Memory B cell (primary cell): ENCODE results near the gene TACC3.

ENCODE experiments used
- ATAC-seq: fragments of 150-1000 bp; cut with Tn5 transposase; 2 replicates; pipeline ENCODE4 v1.10.0; 2021; ENCODE audit warnings: low read depth, mild to moderate bottlenecking, moderate library complexity
- DNase-seq, 2 donors: peaks; one replicate each; pipeline ENCODE4 v3.0.0; 2022; ENCODE audit warnings: low spot score in 2 of 2
- H3K27ac Mint-ChIP-seq: one replicate; pipeline ENCODE4 v1.8.0; 2022; ENCODE audit warnings: mild to moderate bottlenecking, moderate library complexity, mixed read lengths
- H3K27me3 Mint-ChIP-seq: one replicate; pipeline ENCODE4 v1.8.0; 2022; ENCODE audit warnings: mixed read lengths
- H3K36me3 Mint-ChIP-seq: one replicate; pipeline ENCODE4 v1.8.0; 2022; ENCODE audit warnings: mild to moderate bottlenecking, mixed read lengths
- H3K4me1 Mint-ChIP-seq: one replicate; pipeline ENCODE4 v1.8.0; 2022; ENCODE audit warnings: mixed read lengths
- H3K4me3 Mint-ChIP-seq: one replicate; pipeline ENCODE4 v1.8.0; 2022; ENCODE audit warnings: mild to moderate bottlenecking, moderate library complexity, mixed read lengths
- H3K9me3 Mint-ChIP-seq: one replicate; pipeline ENCODE4 v1.8.0; 2022; ENCODE audit warnings: mixed read lengths

The TACC3 gene

GRCh38 chr4:1741208-1741607 is 19.9 kb downstream of the TACC3 start:
- peaks cover 30% of the 10 kb centered on the region for H3K36me3 Mint-ChIP-seq
- peaks cover 3% of the 10 kb centered on the region for H3K9me3 Mint-ChIP-seq
- ATAC-seq, result no peak

DNA sequence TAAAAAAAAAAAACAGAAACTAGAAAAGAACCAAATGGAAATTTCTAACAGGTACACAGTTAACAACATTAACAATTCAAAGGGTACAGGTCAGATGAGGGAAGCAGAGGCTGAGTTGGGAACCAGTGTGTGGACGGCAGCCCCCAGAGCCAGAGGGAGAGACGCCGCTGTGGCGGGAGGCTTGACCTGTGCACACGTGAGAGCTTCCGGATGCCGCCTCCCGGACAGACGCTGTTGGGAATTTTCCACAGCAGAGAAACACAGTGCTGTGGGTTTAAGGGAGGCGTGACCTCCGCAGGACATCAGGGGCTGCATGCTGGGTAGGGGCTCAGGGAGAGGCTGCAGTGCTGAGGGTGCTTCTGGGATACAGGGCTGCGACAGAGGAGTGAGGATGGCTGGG is 22.2 kb downstream of the TACC3 start:
- Mint-ChIP-seq H3K9me3 (peaks cover 3% of the 10 kb centered on the region), H3K27me3 (no peaks in the 10 kb centered on the region), H3K4me3 (no peak overlapping the region), H3K36me3 (peaks cover 13% of the 10 kb centered on the region), H3K4me1 (no peaks in the 10 kb centered on the region), H3K27ac (no peak overlapping the region)
- DNase-seq (no peak), ATAC-seq (no peak)

More at GRCh38 chr4:1741208-1741607, 19.9 kb downstream of the TACC3 start:
- DNase-seq, result no peak
- Mint-ChIP-seq H3K4me1 (no peaks in the 10 kb centered on the region), H3K27me3 (no peaks in the 10 kb centered on the region), H3K4me3 (no peak overlapping the region), H3K27ac (no peak overlapping the region)

DNA sequence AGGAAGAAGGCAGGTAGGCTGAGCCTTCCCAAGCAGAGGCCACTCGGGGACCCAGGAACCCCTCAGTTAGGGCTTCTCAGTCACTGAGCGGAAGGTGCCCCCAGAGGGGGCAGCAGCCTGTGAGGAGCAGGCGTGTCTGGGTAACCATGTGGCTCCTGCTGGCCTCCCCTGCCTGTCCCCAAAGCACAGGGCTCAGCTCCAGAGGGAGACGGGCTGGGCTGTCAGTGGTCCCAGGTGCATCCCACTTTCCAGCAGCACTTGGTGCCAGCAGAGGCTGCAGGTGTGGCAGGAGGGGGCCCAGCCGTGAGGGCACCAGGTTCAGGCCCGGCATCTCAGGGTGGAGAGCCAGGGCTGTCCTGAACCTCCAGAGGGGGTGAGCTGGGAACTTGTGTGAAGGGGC is 22.7 kb downstream of the TACC3 start:
- H3K4me1 Mint-ChIP-seq, result no peaks in the 10 kb centered on the region
- ATAC-seq, result no peak
- no peak overlapping the region for H3K4me3 Mint-ChIP-seq
- H3K27ac Mint-ChIP-seq, result no peak overlapping the region
- DNase-seq, result no peak
- H3K27me3 Mint-ChIP-seq, result no peaks in the 10 kb centered on the region
- H3K36me3 Mint-ChIP-seq, result peaks cover 9% of the 10 kb centered on the region
- no peaks in the 10 kb centered on the region for H3K9me3 Mint-ChIP-seq

- no peak overlapping the region for H3K27ac Mint-ChIP-seq
- peaks cover 8% of the 10 kb centered on the region for H3K36me3 Mint-ChIP-seq
- no peaks in the 10 kb centered on the region for H3K9me3 Mint-ChIP-seq
- no peaks in the 10 kb centered on the region for H3K4me1 Mint-ChIP-seq
- DNase-seq (no peak), ATAC-seq (no peak)
- H3K27me3 Mint-ChIP-seq, result no peaks in the 10 kb centered on the region
- no peak overlapping the region for H3K4me3 Mint-ChIP-seq
Measured at GRCh38 chr4:1744552-1744951, 23.2 kb downstream of the TACC3 start.

- DNase-seq, result no peak
- Mint-ChIP-seq H3K4me3 (no peak overlapping the region), H3K27ac (no peak overlapping the region), H3K27me3 (no peaks in the 10 kb centered on the region), H3K9me3 (no peaks in the 10 kb centered on the region), H3K4me1 (no peaks in the 10 kb centered on the region), H3K36me3 (peaks cover 8% of the 10 kb centered on the region)
- ATAC-seq, result no peak
Measured at GRCh38 chr4:1745165-1745564, 23.8 kb downstream of the TACC3 start.

GRCh38 chr4:1745697-1746096 is 24.4 kb downstream of the TACC3 start:
- H3K36me3 Mint-ChIP-seq, result peaks cover 7% of the 10 kb centered on the region
- no peak for DNase-seq
- ATAC-seq, result no peak
- no peaks in the 10 kb centered on the region for H3K9me3 Mint-ChIP-seq
- H3K27me3 Mint-ChIP-seq, result peaks cover 2% of the 10 kb centered on the region
- no peaks in the 10 kb centered on the region for H3K4me1 Mint-ChIP-seq
- no peak overlapping the region for H3K27ac Mint-ChIP-seq
- H3K4me3 Mint-ChIP-seq, result no peak overlapping the region

GRCh38 chr4:1746265-1746691 is 25.0 kb downstream of the TACC3 start:
- H3K27ac Mint-ChIP-seq, result no peak overlapping the region
- no peak overlapping the region for H3K4me3 Mint-ChIP-seq
- no peaks in the 10 kb centered on the region for H3K9me3 Mint-ChIP-seq
- peaks cover 4% of the 10 kb centered on the region for H3K27me3 Mint-ChIP-seq
- H3K4me1 Mint-ChIP-seq, result no peaks in the 10 kb centered on the region
- H3K36me3 Mint-ChIP-seq, result peaks cover 7% of the 10 kb centered on the region
- ATAC-seq (peak; percentile 86), DNase-seq (peak; percentile 79 to 86)

GRCh38 chr4:1746919-1747602 is 25.7 kb downstream of the TACC3 start:
- H3K27ac Mint-ChIP-seq, result no peak overlapping the region
- peaks cover 7% of the 10 kb centered on the region for H3K36me3 Mint-ChIP-seq
- peaks cover 4% of the 10 kb centered on the region for H3K27me3 Mint-ChIP-seq
- DNase-seq (no peak), ATAC-seq (no peak)
- H3K9me3 Mint-ChIP-seq, result no peaks in the 10 kb centered on the region
- H3K4me1 Mint-ChIP-seq, result no peaks in the 10 kb centered on the region
- no peak overlapping the region for H3K4me3 Mint-ChIP-seq

DNA sequence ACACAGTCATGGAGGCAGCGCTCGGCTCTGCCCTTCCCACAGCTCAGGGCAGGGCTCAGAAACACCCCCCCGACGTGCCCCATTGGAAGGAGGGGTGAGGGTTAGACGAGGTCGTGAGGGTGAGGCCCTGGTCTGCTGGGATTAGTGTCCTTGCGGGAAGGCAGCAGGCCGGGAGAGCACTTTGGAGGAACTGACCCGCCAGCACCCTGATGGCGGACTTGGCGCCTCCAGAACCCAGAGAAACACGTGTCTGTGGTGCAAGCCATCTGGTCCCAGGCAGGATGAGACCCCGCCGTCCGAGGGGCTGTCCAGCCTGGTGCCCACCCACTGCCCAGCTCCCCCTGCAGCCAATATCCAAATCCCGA is 26.3 kb downstream of the TACC3 start:
- Mint-ChIP-seq H3K27ac (no peak overlapping the region), H3K4me1 (no peaks in the 10 kb centered on the region), H3K27me3 (peaks cover 4% of the 10 kb centered on the region), H3K36me3 (peaks cover 7% of the 10 kb centered on the region), H3K4me3 (no peak overlapping the region), H3K9me3 (no peaks in the 10 kb centered on the region)
- DNase-seq, result no peak
- no peak for ATAC-seq

GRCh38 chr4:1748465-1748995 is 27.2 kb downstream of the TACC3 start:
- Mint-ChIP-seq H3K4me1 (peaks cover 4% of the 10 kb centered on the region), H3K4me3 (no peak overlapping the region), H3K27me3 (peaks cover 4% of the 10 kb centered on the region), H3K9me3 (no peaks in the 10 kb centered on the region), H3K27ac (no peak overlapping the region), H3K36me3 (peaks cover 5% of the 10 kb centered on the region)
- ATAC-seq (peak; percentile 68), DNase-seq (peak; percentile 76 to 83)

DNA sequence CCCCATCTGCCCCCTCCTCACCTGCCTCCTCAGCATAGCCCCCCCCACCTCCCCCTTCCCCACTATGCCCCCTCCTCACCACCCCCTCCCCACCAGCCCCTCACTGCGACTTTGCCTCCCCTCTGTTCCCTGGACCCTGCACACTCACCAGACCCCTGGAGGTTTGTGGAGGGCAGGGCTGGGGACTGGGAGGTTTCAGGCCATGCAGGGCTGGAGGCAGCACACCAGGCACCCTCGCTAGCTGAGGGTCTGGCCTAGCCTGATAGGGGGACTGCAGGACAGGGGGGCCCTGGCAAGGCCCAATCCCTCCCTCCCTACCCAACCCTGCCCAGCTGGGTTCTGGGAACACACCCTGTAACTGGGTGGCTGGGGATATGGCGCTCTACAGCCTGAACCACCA is 28.0 kb downstream of the TACC3 start:
- Mint-ChIP-seq H3K4me1 (peaks cover 4% of the 10 kb centered on the region), H3K27me3 (peaks cover 4% of the 10 kb centered on the region), H3K9me3 (no peaks in the 10 kb centered on the region), H3K36me3 (peaks cover 1% of the 10 kb centered on the region), H3K4me3 (no peak overlapping the region), H3K27ac (no peak overlapping the region)
- ATAC-seq (no peak), DNase-seq (no peak)

DNA sequence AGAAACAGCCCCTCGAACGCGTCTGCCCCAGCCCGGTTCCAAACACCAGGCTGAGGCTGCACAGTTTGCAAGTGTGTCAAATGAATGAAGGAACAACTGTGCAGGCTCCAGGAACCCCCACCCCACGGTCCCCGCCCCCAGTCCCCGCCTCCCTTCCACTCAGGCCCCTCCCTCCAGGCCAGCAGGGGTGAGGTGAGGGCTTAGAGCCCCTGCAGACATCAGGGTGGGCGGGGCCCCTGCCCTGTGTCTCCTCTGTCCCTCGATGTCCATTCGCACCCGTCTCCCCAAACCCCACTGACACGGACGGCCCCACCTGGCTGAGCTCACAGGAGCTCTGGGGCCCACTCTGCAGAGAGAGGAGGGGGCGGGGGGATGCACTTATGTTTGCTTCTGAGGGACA is 28.5 kb downstream of the TACC3 start:
- Mint-ChIP-seq H3K27ac (no peak overlapping the region), H3K4me3 (no peak overlapping the region), H3K4me1 (peaks cover 4% of the 10 kb centered on the region), H3K9me3 (no peaks in the 10 kb centered on the region), H3K27me3 (peaks cover 4% of the 10 kb centered on the region), H3K36me3 (no peaks in the 10 kb centered on the region)
- DNase-seq (no peak), ATAC-seq (no peak)

- H3K27me3 Mint-ChIP-seq, result peaks cover 4% of the 10 kb centered on the region
- no peaks in the 10 kb centered on the region for H3K9me3 Mint-ChIP-seq
- no peak for ATAC-seq
- H3K36me3 Mint-ChIP-seq, result no peaks in the 10 kb centered on the region
- H3K4me3 Mint-ChIP-seq, result no peak overlapping the region
- H3K4me1 Mint-ChIP-seq, result peaks cover 4% of the 10 kb centered on the region
- no peak overlapping the region for H3K27ac Mint-ChIP-seq
- no peak for DNase-seq
Measured at GRCh38 chr4:1750381-1751154, 29.2 kb downstream of the TACC3 start.

DNA sequence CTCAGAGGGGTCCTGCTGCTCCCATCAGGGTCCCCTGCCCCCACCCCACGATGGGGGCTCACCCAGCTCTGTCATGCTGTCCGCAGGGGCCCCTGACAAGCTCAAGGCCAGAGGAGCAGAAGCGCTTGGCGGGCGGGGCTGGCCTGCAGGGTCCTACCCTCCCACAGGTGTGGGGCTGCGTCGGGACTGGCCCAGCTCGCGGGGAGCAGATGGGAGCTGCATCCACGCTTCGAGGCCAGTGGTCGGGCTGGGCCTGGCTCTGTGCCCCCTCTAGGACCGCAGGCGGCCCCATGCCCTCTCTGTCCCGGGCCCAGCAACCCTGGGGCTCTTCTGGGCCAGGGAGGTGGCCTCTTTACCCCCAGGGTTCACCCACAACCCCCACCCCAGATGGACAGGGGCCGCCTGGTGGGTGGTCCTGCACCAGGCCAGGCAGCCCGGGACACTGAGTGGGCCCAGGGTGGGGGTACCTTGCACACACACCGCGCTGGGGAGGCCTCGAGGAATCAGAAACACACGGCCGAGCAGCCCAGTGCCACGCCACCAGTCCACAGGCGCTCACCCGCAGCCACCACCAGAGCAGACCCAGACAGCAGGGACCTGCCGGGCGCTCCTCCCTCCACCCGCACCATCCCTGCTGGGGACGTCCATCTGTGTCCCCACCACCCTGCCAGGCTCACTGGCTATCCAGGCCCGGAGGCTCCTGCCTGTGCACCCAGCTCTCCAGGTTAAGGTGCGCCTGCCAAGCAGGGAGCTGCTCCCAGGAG is 30.0 kb downstream of the TACC3 start:
- DNase-seq (no peak), ATAC-seq (no peak)
- Mint-ChIP-seq H3K4me3 (no peak overlapping the region), H3K4me1 (peaks cover 4% of the 10 kb centered on the region), H3K9me3 (no peaks in the 10 kb centered on the region), H3K27ac (no peak overlapping the region), H3K27me3 (peaks cover 4% of the 10 kb centered on the region), H3K36me3 (no peaks in the 10 kb centered on the region)
